Gastroesophageal sphincter (tissue), 4 donors: ENCODE data around the gene RPS5. TPM values are rescaled to one million over a fixed set of nuclear protein-coding genes. Genes with fewer than 3 reads are reported as not detected.

Experiments used
- ATAC-seq: fragments of 150-250 bp; one replicate; pipeline ENCODE4 v1.9.1; 2016; ENCODE audit warnings: mild to moderate bottlenecking, moderate library complexity
- H3K27ac ChIP-seq, 4 donors: fragments of 200-600 bp; sonication (generic) in 3 of 4; 1 replicate in 3 of 4; 2 replicates in 1 of 4; pipeline ENCODE4 v1.5.1; 2016 to 2019
- H3K27me3 ChIP-seq: fragments of 200-600 bp; sonication (generic); one replicate; pipeline ENCODE4 v1.5.1; 2019
- H3K36me3 ChIP-seq, 2 donors: fragments of 200-600 bp; sonication (generic); one replicate each; pipeline ENCODE4 v1.5.1; 2019; ENCODE audit warnings: control low read depth in 1 of 2
- H3K4me1 ChIP-seq, 3 donors: fragments of 200-600 bp; sonication (generic); 1 replicate in 2 of 3; 2 replicates in 1 of 3; pipeline ENCODE4 v1.5.1; 2016 to 2019; ENCODE audit warnings: control low read depth in 2 of 3
- H3K4me3 ChIP-seq, 2 donors: fragments of 200-600 bp; sonication (generic); one replicate each; pipeline ENCODE4 v1.5.1; 2019; ENCODE audit warnings: mild to moderate bottlenecking in 1 of 2, moderate library complexity in 1 of 2
- H3K9me3 ChIP-seq, 3 donors: fragments of 200-600 bp; sonication (generic); one replicate each; pipeline ENCODE4 v1.5.1; 2017 to 2019; ENCODE audit warnings: control low read depth in 2 of 3
- EP300 ChIP-seq: sonication (generic); formaldehyde crosslinking; IDR thresholded peaks from one replicate; pipeline ENCODE4 v1.6.1; 2017; ENCODE audit warnings: antibody characterized with exemption, mild to moderate bottlenecking
- POLR2A ChIP-seq, 2 donors: fragments of 450-650 bp; IDR thresholded peaks; one replicate each; pipeline ENCODE4 v1.6.1; 2017; ENCODE audit warnings: antibody characterized with exemption in 2 of 2, mild to moderate bottlenecking in 2 of 2, moderate library complexity in 1 of 2
- POLR2AphosphoS5 ChIP-seq: sonication (generic); formaldehyde crosslinking; IDR thresholded peaks from one replicate; pipeline ENCODE4 v1.6.1; 2017; ENCODE audit warnings: antibody characterized with exemption
- WGBS, 2 donors: methylation state at CpG; one replicate each; pipeline ENCODE4 v1.1.5; 2018; ENCODE audit warnings: low coverage in 1 of 2; 5-methylcytosine and 5-hydroxymethylcytosine counted together
- total RNA-seq, 4 donors: library from RNA; depleted of rRNA; stranded (reverse); fragments of >200 nt; gene quantifications; one replicate each; pipeline ENCODE4 v1.1.0, GENCODE V29; 2016
- TF ChIP-seq, protein P1 (sequence below), 4 experiments: fragments of 200-600 bp in 2 of 4; fragments of 450-650 bp in 2 of 4; sonication (generic) in 1 of 4; IDR thresholded peaks; one replicate each; pipeline ENCODE4 v1.5.1; 2017 to 2019; ENCODE audit warnings: antibody characterized with exemption in 4 of 4, mild to moderate bottlenecking in 2 of 4, moderate library complexity in 2 of 4

RPS5 gene
- total RNA-seq, 4 donors from 2014 or later, result 841 to 2,040 (median 1,635) TPM

DNA sequence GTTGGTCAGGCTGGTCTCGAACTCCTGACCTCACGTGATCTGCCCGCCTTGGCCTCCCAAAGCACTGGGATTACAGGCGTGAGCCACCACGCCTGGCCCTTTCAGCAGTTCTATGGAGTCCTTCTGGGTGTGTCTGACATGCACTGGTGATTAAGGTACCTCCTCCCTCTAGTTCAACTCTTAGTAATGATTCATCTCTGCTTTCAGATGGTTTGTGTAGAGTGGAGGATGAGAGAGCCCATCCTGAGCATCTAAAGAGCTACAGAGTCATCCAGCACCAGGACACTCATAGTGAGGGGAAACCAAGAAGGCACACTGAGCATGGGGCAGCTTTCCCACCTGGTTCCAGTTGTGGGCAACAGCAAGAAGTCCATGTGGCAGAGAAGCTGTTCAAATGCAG lies 29.5 kb downstream of the RPS5 start:
- no peak for ATAC-seq
- Histone ChIP-seq H3K4me3 (no peak overlapping the region), H3K36me3 (peaks cover 0 to 72% of the 10 kb centered on the region in 2 donors), H3K27ac (no peak overlapping the region), H3K9me3 (peaks cover 0 to 15% (median 0%) of the 10 kb centered on the region in 3 donors), H3K4me1 (no peaks in the 10 kb centered on the region), H3K27me3 (no peaks in the 10 kb centered on the region)
- WGBS, 2 donors, result no CpG with 5 or more reads among the region's 5 CpGs
- TF ChIP-seq POLR2A (IDR thresholded peaks at IDR 0.05) (no peak), EP300 (no peak), POLR2AphosphoS5 (no peak)
- TF ChIP-seq, protein P1, sequence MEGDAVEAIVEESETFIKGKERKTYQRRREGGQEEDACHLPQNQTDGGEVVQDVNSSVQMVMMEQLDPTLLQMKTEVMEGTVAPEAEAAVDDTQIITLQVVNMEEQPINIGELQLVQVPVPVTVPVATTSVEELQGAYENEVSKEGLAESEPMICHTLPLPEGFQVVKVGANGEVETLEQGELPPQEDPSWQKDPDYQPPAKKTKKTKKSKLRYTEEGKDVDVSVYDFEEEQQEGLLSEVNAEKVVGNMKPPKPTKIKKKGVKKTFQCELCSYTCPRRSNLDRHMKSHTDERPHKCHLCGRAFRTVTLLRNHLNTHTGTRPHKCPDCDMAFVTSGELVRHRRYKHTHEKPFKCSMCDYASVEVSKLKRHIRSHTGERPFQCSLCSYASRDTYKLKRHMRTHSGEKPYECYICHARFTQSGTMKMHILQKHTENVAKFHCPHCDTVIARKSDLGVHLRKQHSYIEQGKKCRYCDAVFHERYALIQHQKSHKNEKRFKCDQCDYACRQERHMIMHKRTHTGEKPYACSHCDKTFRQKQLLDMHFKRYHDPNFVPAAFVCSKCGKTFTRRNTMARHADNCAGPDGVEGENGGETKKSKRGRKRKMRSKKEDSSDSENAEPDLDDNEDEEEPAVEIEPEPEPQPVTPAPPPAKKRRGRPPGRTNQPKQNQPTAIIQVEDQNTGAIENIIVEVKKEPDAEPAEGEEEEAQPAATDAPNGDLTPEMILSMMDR (IDR thresholded peaks at IDR 0.05), result no peak

DNA sequence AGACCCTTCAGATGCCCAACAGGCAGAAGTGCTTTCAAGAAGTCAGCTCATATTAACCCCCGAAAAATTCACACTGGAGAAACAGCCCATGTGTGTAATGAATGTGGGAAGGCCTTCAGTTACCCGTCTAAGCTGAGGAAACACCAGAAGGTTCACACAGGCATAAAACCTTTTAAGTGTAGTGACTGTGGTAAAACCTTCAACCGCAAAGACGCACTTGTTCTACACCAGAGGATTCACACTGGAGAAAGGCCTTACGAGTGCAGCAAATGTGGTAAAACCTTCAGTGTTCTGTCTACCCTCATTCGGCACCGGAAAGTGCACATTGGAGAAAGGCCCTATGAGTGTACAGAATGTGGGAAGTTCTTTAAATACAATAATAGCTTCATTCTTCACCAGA lies 30.0 kb downstream of the RPS5 start:
- TF ChIP-seq EP300 (no peak), POLR2A (IDR thresholded peaks at IDR 0.05) (no peak), POLR2AphosphoS5 (no peak)
- TF ChIP-seq, protein P1 (IDR thresholded peaks at IDR 0.05), result no peak
- WGBS, 2 donors, result 91 to 100% methylated on average over 2 to 7 of the region's 7 CpGs
- no peak for ATAC-seq
- no peaks in the 10 kb centered on the region for H3K27me3 ChIP-seq
- H3K4me1 ChIP-seq, result no peaks in the 10 kb centered on the region
- H3K4me3 ChIP-seq, result no peak overlapping the region
- H3K36me3 ChIP-seq, result peaks cover 0 to 77% of the 10 kb centered on the region in 2 donors
- peaks cover 0 to 19% (median 0%) of the 10 kb centered on the region in 3 donors for H3K9me3 ChIP-seq
- H3K27ac ChIP-seq, result no peak overlapping the region

DNA sequence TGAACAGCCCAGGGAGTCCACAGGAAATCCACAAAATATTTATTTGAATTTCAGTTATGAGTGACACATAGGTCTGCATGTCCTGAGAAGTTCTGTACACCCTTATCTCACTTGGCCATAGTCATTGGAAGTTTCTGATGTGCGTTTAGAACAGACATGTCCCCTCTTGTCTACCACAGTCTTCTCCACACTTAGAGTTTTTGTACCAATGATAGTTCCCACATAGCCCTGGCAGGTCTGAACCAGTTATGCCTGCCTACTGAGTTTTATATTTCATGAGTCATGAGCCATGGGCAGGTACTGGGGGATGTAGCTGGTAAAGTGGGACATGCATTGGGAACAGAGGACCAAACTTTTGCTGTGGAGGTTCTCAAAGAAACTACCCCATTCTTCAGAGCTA lies 41.5 kb downstream of the RPS5 start:
- no CpG with 5 or more reads among the region's 1 CpG for WGBS, 2 donors
- peaks cover 0 to 31% of the 10 kb centered on the region in 2 donors for H3K36me3 ChIP-seq
- H3K4me1 ChIP-seq, result no peaks in the 10 kb centered on the region
- no peaks in the 10 kb centered on the region for H3K27me3 ChIP-seq
- ATAC-seq, result no peak
- peaks cover 6 to 89% (median 18%) of the 10 kb centered on the region in 3 donors for H3K9me3 ChIP-seq
- no peak overlapping the region for H3K27ac ChIP-seq
- no peak overlapping the region for H3K4me3 ChIP-seq
- TF ChIP-seq EP300, result no peak
- TF ChIP-seq, protein P1 (IDR thresholded peaks at IDR 0.05), result no peak
- no peak for TF ChIP-seq POLR2AphosphoS5
- TF ChIP-seq POLR2A (IDR thresholded peaks at IDR 0.05), result no peak

DNA sequence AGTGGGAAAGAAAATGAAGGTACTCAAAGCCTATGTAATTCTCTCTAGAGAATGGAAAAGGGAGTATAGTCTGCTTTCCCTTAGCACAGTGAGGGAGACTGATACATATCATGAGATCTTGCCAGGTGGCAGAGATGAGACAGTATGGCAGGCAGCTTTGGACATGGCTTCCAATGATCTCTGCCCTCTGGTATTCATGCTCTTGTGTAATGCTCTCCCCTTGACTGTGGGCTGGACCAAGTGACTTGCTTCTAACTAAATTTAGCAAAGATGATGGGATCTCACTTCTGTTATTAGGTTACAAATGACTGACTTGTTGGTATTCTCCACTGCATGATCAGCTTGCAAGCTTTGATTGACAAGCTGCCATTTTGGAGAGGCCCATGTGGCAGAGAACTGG lies 42.7 kb downstream of the RPS5 start:
- Histone ChIP-seq H3K27me3 (no peaks in the 10 kb centered on the region), H3K9me3 (peaks cover 6 to 99% (median 28%) of the 10 kb centered on the region in 3 donors), H3K36me3 (peaks cover 4 to 42% of the 10 kb centered on the region in 2 donors), H3K4me1 (no peaks in the 10 kb centered on the region), H3K4me3 (no peak overlapping the region), H3K27ac (no peak overlapping the region)
- no peak for TF ChIP-seq POLR2AphosphoS5
- TF ChIP-seq POLR2A (IDR thresholded peaks at IDR 0.05), result no peak
- TF ChIP-seq EP300, result no peak
- TF ChIP-seq, protein P1 (IDR thresholded peaks at IDR 0.05), result no peak
- no peak for ATAC-seq

DNA sequence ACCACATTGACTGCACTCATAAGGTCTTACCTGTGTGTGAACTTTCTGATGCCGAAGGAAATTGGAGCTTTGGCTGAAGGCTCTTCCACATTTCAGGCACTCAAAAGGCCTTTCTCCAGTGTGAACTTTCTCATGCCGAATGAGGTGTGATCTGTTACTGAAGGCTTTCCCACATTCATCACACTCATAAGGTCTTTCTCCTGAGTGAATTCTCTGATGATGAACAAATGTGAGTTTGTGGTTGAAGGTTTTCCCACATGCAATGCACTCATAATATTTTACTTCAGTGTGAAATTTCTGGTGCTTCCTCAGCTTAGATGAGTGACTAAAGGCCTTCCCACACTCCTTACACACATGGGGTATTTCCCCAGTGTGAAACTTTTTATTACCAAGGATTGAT lies 47.1 kb downstream of the RPS5 start:
- WGBS, 2 donors, result 92 to 100% methylated on average over 2 of the region's 2 CpGs
- no peak overlapping the region for H3K27ac ChIP-seq
- peaks cover 7 to 84% of the 10 kb centered on the region in 2 donors for H3K36me3 ChIP-seq
- no peak for TF ChIP-seq POLR2A (IDR thresholded peaks at IDR 0.05)
- TF ChIP-seq EP300, result no peak
- no peaks in the 10 kb centered on the region for H3K27me3 ChIP-seq
- no peak for ATAC-seq
- no peak overlapping the region for H3K4me3 ChIP-seq
- peaks cover 6 to 100% (median 32%) of the 10 kb centered on the region in 3 donors for H3K9me3 ChIP-seq
- peaks cover 0 to 4% (median 0%) of the 10 kb centered on the region in 3 donors for H3K4me1 ChIP-seq
